Neural cell (in vitro differentiated cells): ENCODE data around the gene CLPX. TPM values are rescaled to one million over a fixed set of nuclear protein-coding genes. Genes with fewer than 3 reads are reported as not detected.

Source experiments
- H2AFZ ChIP-seq: fragments of 200-600, 300-800 bp; sonication (generic), shearing (Covaris generic); 2 replicates; pipeline ENCODE4 v1.6.0; 2014; ENCODE audit warnings: low read depth, mild to moderate bottlenecking, antibody characterized with exemption, low read length, moderate library complexity
- H3F3A ChIP-seq: fragments of 200-600 bp; shearing (Covaris generic); 2 replicates; pipeline ENCODE4 v1.6.1; 2016; ENCODE audit warnings: mild to moderate bottlenecking, moderate library complexity, mixed read lengths, antibody characterized with exemption, low read length; ENCODE audit not compliant: insufficient read depth, poor library complexity, severe bottlenecking
- H3K27ac ChIP-seq: fragments of 200-600, 300-800 bp; sonication (generic), shearing (Covaris generic); 2 replicates; pipeline ENCODE4 v1.5.1; 2014; ENCODE audit warnings: mild to moderate bottlenecking, low read length, moderate library complexity
- H3K27me3 ChIP-seq: fragments of 300-800, 200-600 bp; sonication (generic), shearing (Covaris generic); 2 replicates; pipeline ENCODE4 v1.6.0; 2014; ENCODE audit warnings: mild to moderate bottlenecking, low read depth, low read length, moderate library complexity; ENCODE audit not compliant: insufficient read depth
- H3K36me3 ChIP-seq: fragments of 300-800, 200-600 bp; sonication (generic), shearing (Covaris generic); 2 replicates; pipeline ENCODE4 v1.5.1; 2014; ENCODE audit warnings: mild to moderate bottlenecking, antibody characterized with exemption, low read length, moderate library complexity; ENCODE audit not compliant: insufficient read depth
- H3K4me2 ChIP-seq: fragments of 300-800, 200-600 bp; sonication (generic), shearing (Covaris generic); 2 replicates; pipeline ENCODE4 v1.6.0; 2014; ENCODE audit warnings: mild to moderate bottlenecking, low read length
- H3K4me3 ChIP-seq: fragments of 300-800, 200-600 bp; sonication (generic), shearing (Covaris generic); 2 replicates; pipeline ENCODE4 v1.5.1; 2014; ENCODE audit warnings: mild to moderate bottlenecking, low read length, moderate library complexity
- H3K79me2 ChIP-seq: fragments of 200-600 bp; shearing (Covaris generic); replicated peaks from 2 replicates; pipeline ENCODE4 v1.6.0; 2014; ENCODE audit warnings: mild to moderate bottlenecking, low read length, moderate library complexity; ENCODE audit not compliant: insufficient read depth
- H3K9ac ChIP-seq: fragments of 300-800, 200-600 bp; sonication (generic), shearing (Covaris generic); 2 replicates; pipeline ENCODE4 v1.6.1; 2016; ENCODE audit warnings: mild to moderate bottlenecking, low read length, mixed read lengths
- H3K9me2 ChIP-seq: fragments of 200-600 bp; shearing (Covaris generic); 2 replicates; pipeline ENCODE4 v1.6.1; 2016; ENCODE audit warnings: mild to moderate bottlenecking, low read length, mixed read lengths; ENCODE audit not compliant: insufficient read depth
- H3K9me3 ChIP-seq: fragments of 200-600, 300-800 bp; sonication (generic), shearing (Covaris generic); 2 replicates; pipeline ENCODE4 v1.6.1; 2016; ENCODE audit warnings: mild to moderate bottlenecking, mixed run types, low read length, moderate library complexity, mixed read lengths
- H4K20me1 ChIP-seq: fragments of 200-600 bp; shearing (Covaris generic); 2 replicates; pipeline ENCODE4 v1.6.1; 2016; ENCODE audit warnings: mild to moderate bottlenecking, mixed run types; ENCODE audit not compliant: insufficient read depth
- CTCF ChIP-seq: fragments of 450-650 bp; IDR thresholded peaks from 2 replicates; pipeline ENCODE4 v1.5.1; 2014; ENCODE audit warnings: antibody characterized with exemption, mild to moderate bottlenecking, moderate library complexity; ENCODE audit not compliant: poor library complexity, severe bottlenecking
- EP300 ChIP-seq: fragments of 450-650 bp; conservative IDR thresholded peaks from 2 replicates; pipeline ENCODE4 v1.6.1; 2014; ENCODE audit warnings: antibody characterized with exemption, mild to moderate bottlenecking, moderate library complexity; ENCODE audit not compliant: poor library complexity, severe bottlenecking
- EZH2 ChIP-seq: fragments of 200-600, 300-800 bp; shearing (Covaris generic), sonication (generic); IDR thresholded peaks from 2 replicates; pipeline ENCODE4 v1.6.1; 2014; ENCODE audit warnings: antibody characterized with exemption, low read length, borderline replicate concordance, mild to moderate bottlenecking; ENCODE audit not compliant: insufficient read depth, poor library complexity, severe bottlenecking
- MXI1 ChIP-seq: fragments of 450-650 bp; conservative IDR thresholded peaks from 2 replicates; pipeline ENCODE4 v1.6.1; 2014; ENCODE audit warnings: antibody characterized with exemption, mild to moderate bottlenecking; ENCODE audit not compliant: poor library complexity, severe bottlenecking
- POLR2AphosphoS5 ChIP-seq: IDR thresholded peaks from 2 replicates; pipeline ENCODE4 v1.6.1; 2012
- RAD21 ChIP-seq: fragments of 450-650 bp; conservative IDR thresholded peaks from 2 replicates; pipeline ENCODE4 v1.6.1; 2014; ENCODE audit warnings: antibody characterized with exemption, mild to moderate bottlenecking, moderate library complexity
- REST ChIP-seq: IDR thresholded peaks from 2 replicates; pipeline ENCODE4 v1.6.1; 2012; ENCODE audit warnings: borderline replicate concordance
- SMC3 ChIP-seq: fragments of 450-650 bp; conservative IDR thresholded peaks from 2 replicates; pipeline ENCODE4 v1.6.1; 2014; ENCODE audit warnings: antibody characterized with exemption, mild to moderate bottlenecking, moderate library complexity; ENCODE audit not compliant: poor library complexity
- TAF1 ChIP-seq: IDR thresholded peaks from 2 replicates; pipeline ENCODE4 v1.6.1; 2012; ENCODE audit warnings: low read depth
- polyA plus RNA-seq: library from polyadenylated mRNA; depleted of rRNA; stranded (reverse); fragments of >200 nt; gene quantifications from 2 replicates; pipeline ENCODE4 v1.2.3, GENCODE V29; 2014

The CLPX gene
- polyA plus RNA-seq, 1 donor from 2014 or later: 44.9 TPM

GRCh38 chr15:65204236-65204930, 19.2 kb upstream of the CLPX start:
- no peak overlapping the region for H2AFZ ChIP-seq
- TF ChIP-seq MXI1: no peak
- TF ChIP-seq REST: no peak
- TF ChIP-seq RAD21: no peak
- H3K27ac ChIP-seq: no peak overlapping the region
- H3K9me2 ChIP-seq: no peaks in the 10 kb centered on the region
- H3K36me3 ChIP-seq: no peaks in the 10 kb centered on the region
- H3K27me3 ChIP-seq: no peaks in the 10 kb centered on the region
- H3F3A ChIP-seq: no peaks in the 10 kb centered on the region
- no peaks in the 10 kb centered on the region for H4K20me1 ChIP-seq
- no peak overlapping the region for H3K4me2 ChIP-seq
- H3K9me3 ChIP-seq: no peaks in the 10 kb centered on the region
- H3K79me2 ChIP-seq: no peaks in the 10 kb centered on the region
- no peak overlapping the region for H3K4me3 ChIP-seq
- no peak overlapping the region for H3K9ac ChIP-seq

GRCh38 chr15:65201918-65202317, 16.8 kb upstream of the CLPX start:
- Histone ChIP-seq H3K27ac (no peak overlapping the region), H3K36me3 (no peaks in the 10 kb centered on the region), H3F3A (no peaks in the 10 kb centered on the region), H3K4me2 (no peak overlapping the region), H3K27me3 (no peaks in the 10 kb centered on the region), H3K4me3 (no peak overlapping the region), H3K9me2 (no peaks in the 10 kb centered on the region), H4K20me1 (no peaks in the 10 kb centered on the region), H3K9me3 (no peaks in the 10 kb centered on the region), H3K79me2 (no peaks in the 10 kb centered on the region), H3K9ac (no peak overlapping the region), H2AFZ (no peak overlapping the region)
- no peak for TF ChIP-seq RAD21
- TF ChIP-seq EP300: no peak
- no peak for TF ChIP-seq CTCF
- no peak for TF ChIP-seq MXI1
- TF ChIP-seq EZH2: no peak
- TF ChIP-seq POLR2AphosphoS5: no peak
- TF ChIP-seq SMC3: no peak
- TF ChIP-seq TAF1: no peak
- TF ChIP-seq REST: no peak
